HepG2 (cell line): ENCODE results near the gene GGA3. TPM values are rescaled to one million over a fixed set of nuclear protein-coding genes. Genes with fewer than 3 reads are reported as not detected.

Source experiments
- ARID2 ChIP-seq: sonication (generic); formaldehyde crosslinking; IDR thresholded peaks from 2 replicates; pipeline ENCODE4 v1.8.1; 2022; ENCODE audit warnings: mild to moderate bottlenecking, missing genetic modification reagents, borderline replicate concordance
- BHLHE40 ChIP-seq: IDR thresholded peaks from 2 replicates; pipeline ENCODE4 v1.6.1; 2011; ENCODE audit warnings: low read length, improper control_type of control experiment
- CCDC6 ChIP-seq: sonication (generic); formaldehyde crosslinking; IDR thresholded peaks from 2 replicates; pipeline ENCODE4 v1.8.1; 2022; ENCODE audit warnings: mild to moderate bottlenecking, missing genetic modification reagents, moderate library complexity
- EED ChIP-seq: sonication (generic); formaldehyde crosslinking; IDR thresholded peaks from 2 replicates; pipeline ENCODE4 v1.5.0; 2020; ENCODE audit warnings: mild to moderate bottlenecking, missing genetic modification reagents
- ERF ChIP-seq: IDR thresholded peaks from 2 replicates; pipeline ENCODE4 v1.6.1; 2018; ENCODE audit warnings: missing biosample characterization, missing genetic modification reagents
- HOXA7 ChIP-seq: sonication (generic); formaldehyde crosslinking; IDR thresholded peaks from 2 replicates; pipeline ENCODE4 v1.8.1; 2022; ENCODE audit warnings: mild to moderate bottlenecking, missing genetic modification reagents, moderate library complexity
- IRX3 ChIP-seq: sonication (generic); formaldehyde crosslinking; IDR thresholded peaks from 2 replicates; pipeline ENCODE4 v1.8.1; 2023; ENCODE audit warnings: mild to moderate bottlenecking, low read depth, missing genetic modification reagents, borderline replicate concordance
- KLF6 ChIP-seq: IDR thresholded peaks from 2 replicates; pipeline ENCODE4 v1.8.0; 2016; ENCODE audit warnings: missing biosample characterization, missing genetic modification reagents
- NFKBIZ ChIP-seq: IDR thresholded peaks from 2 replicates; pipeline ENCODE4 v1.6.1; 2018; ENCODE audit warnings: missing genetic modification reagents, missing compliant biosample characterization
- NFYC ChIP-seq: IDR thresholded peaks from 2 replicates; pipeline ENCODE4 v1.6.1; 2016; ENCODE audit warnings: missing genetic modification reagents, missing compliant biosample characterization
- NR2F1 ChIP-seq, 2 experiments: fragments of 450-650 bp in 1 of 2; formaldehyde crosslinking in 1 of 2; IDR thresholded peaks; 2 replicates each; pipeline versions ENCODE4 v1.5.0 to v1.6.1; 2016 to 2020; ENCODE audit warnings: mild to moderate bottlenecking in 1 of 2, missing compliant biosample characterization in 1 of 2, missing genetic modification reagents in 1 of 2, moderate library complexity in 1 of 2
- POGZ ChIP-seq: sonication (generic); formaldehyde crosslinking; IDR thresholded peaks from 2 replicates; pipeline ENCODE4 v1.4.0; 2020; ENCODE audit warnings: mild to moderate bottlenecking, missing genetic modification reagents
- PRPF4 ChIP-seq: fragments of 200-400 bp; formaldehyde crosslinking; IDR thresholded peaks from 2 replicates; pipeline ENCODE4 v1.6.1; 2016; ENCODE audit warnings: low read length, low read depth; ENCODE audit not compliant: poor library complexity, severe bottlenecking
- RFX5 ChIP-seq: IDR thresholded peaks from 2 replicates; pipeline ENCODE4 v1.6.1; 2011; ENCODE audit warnings: low read depth, low read length, improper control_type of control experiment
- RXRA ChIP-seq: sonication (generic); formaldehyde crosslinking; IDR thresholded peaks from 2 replicates; pipeline ENCODE4 v1.5.1; 2020; ENCODE audit warnings: missing genetic modification reagents
- SRF ChIP-seq: IDR thresholded peaks from 2 replicates; pipeline ENCODE4 v1.6.1; 2011; ENCODE audit warnings: mild to moderate bottlenecking, low read depth, low read length, moderate library complexity
- ZFP1 ChIP-seq: IDR thresholded peaks from 2 replicates; pipeline ENCODE4 v1.6.1; 2016
- ZFY ChIP-seq: sonication (generic); formaldehyde crosslinking; IDR thresholded peaks from 2 replicates; pipeline ENCODE4 v1.4.0; 2020; ENCODE audit warnings: missing genetic modification reagents
- ZNF274 ChIP-seq: sonication (generic); formaldehyde crosslinking; IDR thresholded peaks from 2 replicates; pipeline ENCODE4 v1.5.1; 2020; ENCODE audit warnings: mild to moderate bottlenecking, missing genetic modification reagents
- ZNF331 ChIP-seq: sonication (generic); formaldehyde crosslinking; IDR thresholded peaks from 2 replicates; pipeline ENCODE4 v1.4.0; 2020; ENCODE audit warnings: missing genetic modification reagents
- ZNF780A ChIP-seq: sonication (generic); formaldehyde crosslinking; IDR thresholded peaks from 2 replicates; pipeline ENCODE4 v1.8.0; 2022; ENCODE audit warnings: mild to moderate bottlenecking, missing genetic modification reagents, moderate library complexity
- polyA plus RNA-seq, 8 experiments: library from polyadenylated mRNA; depleted of rRNA in 3 of 8; stranded (reverse) in 7 of 8; unstranded in 1 of 8; fragments of >200 nt; fragmentation: Illumina TruSeq in 4 of 8; extraction: Trizol in 4 of 8; gene quantifications; 2 replicates each; pipeline versions ENCODE4 v1.2.1 to v1.2.3, GENCODE V29; 2011 to 2016; ENCODE audit warnings: low read depth in 4 of 8, missing spikeins in 1 of 8, mixed read lengths in 1 of 8; ENCODE audit not compliant: insufficient read depth in 1 of 8
- total RNA-seq, 5 experiments: library from RNA; depleted of rRNA; stranded (reverse); fragments of >200 nt; fragmentation: Illumina TruSeq; extraction: Trizol; gene quantifications; 2 replicates each; pipeline ENCODE4 v1.2.3, GENCODE V29; 2016; ENCODE audit warnings: low read depth in 1 of 5
- TF ChIP-seq, protein P1 (sequence below): sonication (generic); formaldehyde crosslinking; conservative IDR thresholded peaks from 2 replicates; pipeline ENCODE4 v1.8.0; 2022; ENCODE audit warnings: missing genetic modification reagents
- TF ChIP-seq, protein P2 (sequence below): sonication (generic); formaldehyde crosslinking; IDR thresholded peaks from 2 replicates; pipeline ENCODE4 v1.8.0; 2022; ENCODE audit warnings: mild to moderate bottlenecking, missing genetic modification reagents; ENCODE audit not compliant: insufficient replicate concordance
- TF ChIP-seq, protein P3 (sequence below): sonication (generic); formaldehyde crosslinking; IDR thresholded peaks from 2 replicates; pipeline ENCODE4 v1.8.1; 2023; ENCODE audit warnings: missing genetic modification reagents, inconsistent platforms, borderline replicate concordance
- TF ChIP-seq, protein P4 (sequence below): sonication (generic); formaldehyde crosslinking; IDR thresholded peaks from 2 replicates; pipeline ENCODE4 v1.8.1; 2023; ENCODE audit warnings: missing genetic modification reagents, mild to moderate bottlenecking, borderline replicate concordance
- TF ChIP-seq, protein P5 (sequence below), 2 experiments: fragments of 450-650 bp in 1 of 2; sonication (generic) in 1 of 2; formaldehyde crosslinking; IDR thresholded peaks; 2 replicates each; pipeline versions ENCODE4 v1.5.0 to v1.8.0; 2020 to 2022; ENCODE audit warnings: mild to moderate bottlenecking in 1 of 2, missing genetic modification reagents in 1 of 2

The GGA3 gene
- total and polyA plus RNA-seq, 2 of the 13 experiments (the other 11 are each of a cell fraction or from before 2014, with no cell fraction given) = 28.4 to 43.7 TPM

DNA sequence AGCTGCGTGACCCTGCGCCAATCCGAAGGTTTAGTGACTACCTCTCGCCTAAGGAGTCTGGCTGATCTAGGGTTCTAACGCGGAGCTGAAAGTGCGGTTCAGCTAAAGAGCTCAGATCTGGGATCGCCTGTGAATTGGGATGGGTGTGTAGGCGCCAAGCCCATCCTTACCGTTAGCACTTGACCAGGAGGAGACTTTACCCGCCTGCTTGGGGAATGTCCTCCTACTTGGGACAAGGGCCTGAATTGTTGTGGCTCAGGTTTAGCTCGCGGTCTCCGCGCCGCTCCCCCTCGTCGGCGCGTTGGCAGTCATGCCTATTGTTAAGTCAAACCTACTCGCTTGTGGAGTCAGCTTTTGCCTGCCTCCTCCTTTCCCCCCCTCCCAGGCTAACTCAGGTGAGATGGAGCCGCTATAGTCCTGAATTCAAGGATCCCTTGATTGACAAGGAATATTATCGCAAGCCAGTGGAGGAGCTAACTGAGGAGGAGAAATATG, 753 bp upstream of the GGA3 start (continued):
- TF ChIP-seq, protein P1, sequence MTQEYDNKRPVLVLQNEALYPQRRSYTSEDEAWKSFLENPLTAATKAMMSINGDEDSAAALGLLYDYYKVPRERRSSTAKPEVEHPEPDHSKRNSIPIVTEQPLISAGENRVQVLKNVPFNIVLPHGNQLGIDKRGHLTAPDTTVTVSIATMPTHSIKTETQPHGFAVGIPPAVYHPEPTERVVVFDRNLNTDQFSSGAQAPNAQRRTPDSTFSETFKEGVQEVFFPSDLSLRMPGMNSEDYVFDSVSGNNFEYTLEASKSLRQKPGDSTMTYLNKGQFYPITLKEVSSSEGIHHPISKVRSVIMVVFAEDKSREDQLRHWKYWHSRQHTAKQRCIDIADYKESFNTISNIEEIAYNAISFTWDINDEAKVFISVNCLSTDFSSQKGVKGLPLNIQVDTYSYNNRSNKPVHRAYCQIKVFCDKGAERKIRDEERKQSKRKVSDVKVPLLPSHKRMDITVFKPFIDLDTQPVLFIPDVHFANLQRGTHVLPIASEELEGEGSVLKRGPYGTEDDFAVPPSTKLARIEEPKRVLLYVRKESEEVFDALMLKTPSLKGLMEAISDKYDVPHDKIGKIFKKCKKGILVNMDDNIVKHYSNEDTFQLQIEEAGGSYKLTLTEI (CRISPR knock-in tag) = no peak
- TF ChIP-seq SRF (no peak), RXRA (no peak), IRX3 (no peak), RFX5 (no peak), ZNF780A (CRISPR knock-in tag) (no peak), ZFY (CRISPR knock-in tag) (no peak), ZNF331 (CRISPR knock-in tag) (no peak), ZNF274 (CRISPR knock-in tag) (peak; percentile 2; the same call in 1 of the 2 replicates), PRPF4 (no peak), POGZ (CRISPR knock-in tag) (no peak), KLF6 (CRISPR knock-in tag) (no peak), NFKBIZ (CRISPR knock-in tag) (no peak), ZFP1 (CRISPR knock-in tag) (no peak), NR2F1 (CRISPR knock-in tag; IDR thresholded peaks at IDR 0.05) (no peak), CCDC6 (peak; percentile 63; the same call in 1 of the 2 replicates), NFYC (CRISPR knock-in tag) (0 out of 2 replicates have a peak, but pooled peaks have one; percentile 3), HOXA7 (CRISPR knock-in tag) (no peak), ERF (CRISPR knock-in tag) (no peak), BHLHE40 (no peak), EED (CRISPR knock-in tag) (no peak), ARID2 (CRISPR knock-in tag) (no peak)
- TF ChIP-seq, protein P2, sequence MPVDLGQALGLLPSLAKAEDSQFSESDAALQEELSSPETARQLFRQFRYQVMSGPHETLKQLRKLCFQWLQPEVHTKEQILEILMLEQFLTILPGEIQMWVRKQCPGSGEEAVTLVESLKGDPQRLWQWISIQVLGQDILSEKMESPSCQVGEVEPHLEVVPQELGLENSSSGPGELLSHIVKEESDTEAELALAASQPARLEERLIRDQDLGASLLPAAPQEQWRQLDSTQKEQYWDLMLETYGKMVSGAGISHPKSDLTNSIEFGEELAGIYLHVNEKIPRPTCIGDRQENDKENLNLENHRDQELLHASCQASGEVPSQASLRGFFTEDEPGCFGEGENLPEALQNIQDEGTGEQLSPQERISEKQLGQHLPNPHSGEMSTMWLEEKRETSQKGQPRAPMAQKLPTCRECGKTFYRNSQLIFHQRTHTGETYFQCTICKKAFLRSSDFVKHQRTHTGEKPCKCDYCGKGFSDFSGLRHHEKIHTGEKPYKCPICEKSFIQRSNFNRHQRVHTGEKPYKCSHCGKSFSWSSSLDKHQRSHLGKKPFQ (CRISPR knock-in tag) = no peak
- TF ChIP-seq, protein P3, sequence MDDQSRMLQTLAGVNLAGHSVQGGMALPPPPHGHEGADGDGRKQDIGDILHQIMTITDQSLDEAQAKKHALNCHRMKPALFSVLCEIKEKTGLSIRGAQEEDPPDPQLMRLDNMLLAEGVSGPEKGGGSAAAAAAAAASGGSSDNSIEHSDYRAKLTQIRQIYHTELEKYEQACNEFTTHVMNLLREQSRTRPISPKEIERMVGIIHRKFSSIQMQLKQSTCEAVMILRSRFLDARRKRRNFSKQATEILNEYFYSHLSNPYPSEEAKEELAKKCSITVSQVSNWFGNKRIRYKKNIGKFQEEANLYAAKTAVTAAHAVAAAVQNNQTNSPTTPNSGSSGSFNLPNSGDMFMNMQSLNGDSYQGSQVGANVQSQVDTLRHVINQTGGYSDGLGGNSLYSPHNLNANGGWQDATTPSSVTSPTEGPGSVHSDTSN = no peak
- TF ChIP-seq, protein P4, sequence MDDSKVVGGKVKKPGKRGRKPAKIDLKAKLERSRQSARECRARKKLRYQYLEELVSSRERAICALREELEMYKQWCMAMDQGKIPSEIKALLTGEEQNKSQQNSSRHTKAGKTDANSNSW = no peak
- TF ChIP-seq, protein P5, sequence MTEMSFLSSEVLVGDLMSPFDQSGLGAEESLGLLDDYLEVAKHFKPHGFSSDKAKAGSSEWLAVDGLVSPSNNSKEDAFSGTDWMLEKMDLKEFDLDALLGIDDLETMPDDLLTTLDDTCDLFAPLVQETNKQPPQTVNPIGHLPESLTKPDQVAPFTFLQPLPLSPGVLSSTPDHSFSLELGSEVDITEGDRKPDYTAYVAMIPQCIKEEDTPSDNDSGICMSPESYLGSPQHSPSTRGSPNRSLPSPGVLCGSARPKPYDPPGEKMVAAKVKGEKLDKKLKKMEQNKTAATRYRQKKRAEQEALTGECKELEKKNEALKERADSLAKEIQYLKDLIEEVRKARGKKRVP (CRISPR knock-in tag; IDR thresholded peaks at IDR 0.05) = no peak
